K562 (cell line): Measurements from ENCODE around the gene SLC31A1. TPM values are rescaled to one million over a fixed set of nuclear protein-coding genes. Genes with fewer than 3 reads are reported as not detected.

Experiments
- ATAC-seq: fragments of 200-7000 bp; cut with Tn5 transposase; 3 replicates; pipeline ENCODE4 v1.9.1; 2020; ENCODE audit warnings: moderate library complexity
- BruUV-seq: library from RNA; stranded (reverse); fragments of 400-500 nt; replicated peaks from 2 replicates; lab custom pipeline; 2021; lab: Mats Ljungman, UMichigan
- CTCF ChIA-PET: fragments of 300-600 bp; formaldehyde crosslinking; extraction: SDS; loops from one replicate; lab custom pipeline; 2021; ENCODE audit warnings: low intra/inter-chr PET ratio; lab: Yijun Ruan, JAX
- POLR2A ChIA-PET: fragments of 300-600, 350-650 bp; sonication (Branson Sonifier 250); formaldehyde crosslinking; extraction: SDS; loops from one replicate; lab custom pipeline; 2021; ENCODE audit warnings: antibody characterized with exemption, inconsistent platforms; lab: Yijun Ruan, JAX
- DNase-seq, 4 experiments: peaks; one replicate each; pipeline versions ENCODE4 v3.0.0 to v3.0.0-alpha.2; 2011 to 2018; ENCODE audit warnings: low spot score in 3 of 4, mixed read lengths in 3 of 4; ENCODE audit errors: extremely low read depth in 1 of 4
- FAIRE-seq: peaks from 2 replicates; lab custom pipeline; 2011; peaks lifted over from hg19 to GRCh38; lab: Jason Lieb, UNC
- H2AFZ ChIP-seq: 2 replicates; pipeline ENCODE4 v1.6.0; 2011; ENCODE audit warnings: low read depth, low read length, control low read depth, inconsistent platforms
- H3K27ac ChIP-seq: fragments of 200-600 bp; 3 replicates; pipeline ENCODE4 v1.8.0; 2011; ENCODE audit warnings: low read depth, mild to moderate bottlenecking, control low read depth, inconsistent platforms, low read length, moderate library complexity, mixed read lengths; ENCODE audit errors: extremely low read depth
- H3K27me3 ChIP-seq, 2 experiments: fragments of 300-600 bp in 1 of 2; 2 replicates in 1 of 2; 3 replicates in 1 of 2; pipeline versions ENCODE4 v1.6.0 to v1.8.0; 2011; ENCODE audit warnings: inconsistent platforms in 2 of 2, low read length in 2 of 2, mild to moderate bottlenecking in 1 of 2, mixed read lengths in 1 of 2, moderate library complexity in 1 of 2; ENCODE audit not compliant: control insufficient read depth in 2 of 2, insufficient read depth in 2 of 2
- H3K36me3 ChIP-seq: fragments of 300-600 bp; 3 replicates; pipeline ENCODE4 v1.8.0; 2011; ENCODE audit warnings: mild to moderate bottlenecking, low read length, inconsistent platforms; ENCODE audit not compliant: control insufficient read depth, insufficient read depth
- H3K4me1 ChIP-seq, 2 experiments: fragments of 200-600 bp in 1 of 2; replicated peaks in 1 of 2; 2 replicates in 1 of 2; 3 replicates in 1 of 2; pipeline versions ENCODE4 v1.5.1 to v1.8.0; 2011; ENCODE audit warnings: inconsistent platforms in 2 of 2, low read length in 2 of 2, mild to moderate bottlenecking in 1 of 2, mixed read lengths in 1 of 2, moderate library complexity in 1 of 2; ENCODE audit not compliant: control insufficient read depth in 2 of 2, insufficient read depth in 2 of 2
- H3K4me2 ChIP-seq: 2 replicates; pipeline ENCODE4 v1.6.1; 2011; ENCODE audit warnings: low read length, control low read depth, inconsistent platforms, mixed read lengths; ENCODE audit not compliant: insufficient read depth
- H3K4me3 ChIP-seq: fragments of 200-600 bp; sonication (generic), shearing (Covaris generic); 2 replicates; pipeline ENCODE4 v1.5.1; 2016; ENCODE audit warnings: control low read depth, inconsistent platforms
- H3K79me2 ChIP-seq: fragments of 200-600 bp; 3 replicates; pipeline ENCODE4 v1.8.0; 2011; ENCODE audit warnings: low read length, inconsistent platforms; ENCODE audit not compliant: control insufficient read depth, insufficient read depth
- H3K9ac ChIP-seq, 2 experiments: 2 replicates each; pipeline versions ENCODE4 v1.6.0 to v1.6.1; 2011; ENCODE audit warnings: low read depth in 2 of 2, low read length in 2 of 2, control low read depth in 1 of 2, inconsistent platforms in 1 of 2, mild to moderate bottlenecking in 1 of 2, mixed read lengths in 1 of 2; ENCODE audit not compliant: insufficient read depth in 1 of 2
- H3K9me1 ChIP-seq: one replicate; pipeline ENCODE4 v1.6.0; 2011; ENCODE audit warnings: inconsistent platforms, mild to moderate bottlenecking, low read length, moderate library complexity; ENCODE audit not compliant: control insufficient read depth, insufficient read depth
- H3K9me3 ChIP-seq: replicated peaks from 2 replicates; pipeline ENCODE4 v1.5.1; 2011; ENCODE audit warnings: low read depth, low read length, inconsistent platforms; ENCODE audit not compliant: control insufficient read depth, insufficient read depth
- H4K20me1 ChIP-seq: replicated peaks from 2 replicates; pipeline ENCODE4 v1.6.1; 2011; ENCODE audit warnings: low read length, inconsistent platforms, mixed read lengths; ENCODE audit not compliant: control insufficient read depth, insufficient read depth
- CEBPZ ChIP-seq: fragments of 150-350 bp; IDR thresholded peaks from 2 replicates; pipeline ENCODE4 v1.6.1; 2014; ENCODE audit warnings: low read depth, mild to moderate bottlenecking, low read length, borderline replicate concordance
- CHD2 ChIP-seq: IDR thresholded peaks from 2 replicates; pipeline ENCODE4 v1.6.1; 2011; ENCODE audit warnings: low read depth, low read length
- CREM ChIP-seq: IDR thresholded peaks from 2 replicates; pipeline ENCODE4 v1.6.1; 2014; ENCODE audit warnings: antibody characterized with exemption, low read depth
- GTF2F1 ChIP-seq: IDR thresholded peaks from 2 replicates; pipeline ENCODE4 v1.6.1; 2011; ENCODE audit warnings: low read depth, low read length, improper control_type of control experiment
- NR0B1 ChIP-seq: fragments of 450-650 bp; IDR thresholded peaks from one replicate; pipeline ENCODE4 v1.6.1; 2018; ENCODE audit warnings: mild to moderate bottlenecking, moderate library complexity; ENCODE audit not compliant: partially characterized antibody
- SETDB1 ChIP-seq: IDR thresholded peaks from one replicate; pipeline ENCODE4 v1.6.1; 2012; ENCODE audit warnings: low read length, control low read depth, inconsistent platforms
- SLC30A9 ChIP-seq: fragments of 250-450 bp; sonication (Bioruptor Pico); IDR thresholded peaks from 2 replicates; pipeline ENCODE4 v1.8.0; 2022; ENCODE audit warnings: mild to moderate bottlenecking, moderate library complexity
- U2AF1 ChIP-seq: fragments of 200-400 bp; formaldehyde crosslinking; optimal IDR thresholded peaks from 2 replicates; pipeline ENCODE3; 2017; ENCODE audit warnings: mild to moderate bottlenecking, low read depth, low read length, moderate library complexity
- ZBTB33 ChIP-seq: sonication (generic); formaldehyde crosslinking; IDR thresholded peaks from 2 replicates; pipeline ENCODE4 v1.8.1; 2023; ENCODE audit warnings: mild to moderate bottlenecking, missing genetic modification reagents
- WGBS: fragments of 100-300 bp; shearing (Covaris generic); methylation state at CpG from one replicate; pipeline ENCODE4 v1.1.6; 2016; ENCODE audit warnings: low coverage, mixed read lengths; ENCODE audit not compliant: insufficient coverage; ENCODE audit errors: missing lambda C conversion rate; 5-methylcytosine and 5-hydroxymethylcytosine counted together
- in situ Hi-C: fragments of 300-500 bp; cut with MboI; formaldehyde crosslinking; loops from 4 replicates; pipeline ENCODE4 v1.15.0; 2018; ENCODE audit warnings: inconsistent platforms, mixed read lengths
- intact Hi-C: fragments of 100-400 bp; cut with micrococcal nuclease; formaldehyde crosslinking; loops from 2 replicates; pipeline ENCODE4 v1.14.2; 2022
- polyA plus RNA-seq, 8 experiments: library from polyadenylated mRNA; depleted of rRNA in 4 of 8; stranded (reverse) in 5 of 8; unstranded in 3 of 8; fragments of >200 nt; fragmentation: Nextera tagmentation in 2 of 8; fragmentation: Illumina TruSeq in 1 of 8; extraction: Ambion mirVana in 2 of 8; extraction: Trizol in 1 of 8; gene quantifications; 2 replicates each; pipeline versions ENCODE4 v1.2.1 to v1.2.3, GENCODE V29; 2011 to 2014; ENCODE audit warnings: inconsistent platforms in 1 of 8, missing spikeins in 1 of 8
- total RNA-seq, 7 experiments: library from RNA; depleted of rRNA in 6 of 7; stranded (reverse); fragments of >200 nt in 6 of 7; fragmentation: Illumina TruSeq in 2 of 7; extraction: Trizol in 2 of 7; gene quantifications; 2 replicates each; pipeline versions ENCODE4 v1.2.1 to v1.2.3, GENCODE V29; 2011 to 2021; ENCODE audit warnings: low replicate concordance in 1 of 7

Gene SLC31A1
- total and polyA plus RNA-seq, 9 of the 15 experiments (the other 6 are each of a cell fraction or from before 2014, with no cell fraction given), result 15.4 to 40.7 (median 25.9) TPM

- intact Hi-C loops, result no loop called here
- no TSS peak for BruUV-seq
- no peak overlapping the region for H2AFZ ChIP-seq
Measured at GRCh38 chr9:113216406-113216805, 4.9 kb upstream of the SLC31A1 start.

More at GRCh38 chr9:113216406-113216805, 4.9 kb upstream of the SLC31A1 start:
- H3K4me1 ChIP-seq, result peaks cover 0 to 7% of the 10 kb centered on the region in 2 experiments; a peak in 2 of 5 replicates
- no peak overlapping the region for H3K9ac ChIP-seq
- in situ Hi-C loops, result no loop called here
- no peaks in the 10 kb centered on the region for H4K20me1 ChIP-seq
- no peaks in the 10 kb centered on the region for H3K27me3 ChIP-seq
- H3K9me1 ChIP-seq, result no peaks in the 10 kb centered on the region
- H3K36me3 ChIP-seq, result peaks cover 20% of the 10 kb centered on the region; the same call in 1 of the 3 replicates
- H3K27ac ChIP-seq, result no peak overlapping the region
- ATAC-seq, result no peak
- ChIA-PET POLR2A (no interaction called here), CTCF (no interaction called here)
- H3K4me3 ChIP-seq, result no peak overlapping the region
- no peak for FAIRE-seq
- no peak for TF ChIP-seq SLC30A9 (CRISPR knock-in tag)
- no peak for TF ChIP-seq GTF2F1
- no peak for TF ChIP-seq NR0B1
- no peak for TF ChIP-seq CEBPZ
- TF ChIP-seq CREM, result no peak
- no peak for TF ChIP-seq SETDB1
- TF ChIP-seq CHD2, result no peak
- no peak for TF ChIP-seq U2AF1
- no peak for TF ChIP-seq ZBTB33 (CRISPR knock-in tag)
- H3K9me3 ChIP-seq, result no peaks in the 10 kb centered on the region
- H3K79me2 ChIP-seq, result peaks cover 48% of the 10 kb centered on the region
- no peak overlapping the region for H3K4me2 ChIP-seq
- no peak for DNase-seq
- whole genome bisulfite sequencing, result 77% methylated on average over 3 of the region's 3 CpGs
